Measurements from ENCODE around the gene TMPRSS2. TPM values are rescaled to one million over a fixed set of nuclear protein-coding genes. Genes with fewer than 3 reads are reported as not detected.

TMPRSS2 gene
- total RNA-seq, 1 experiment from 2014 or later: not detected

DNA sequence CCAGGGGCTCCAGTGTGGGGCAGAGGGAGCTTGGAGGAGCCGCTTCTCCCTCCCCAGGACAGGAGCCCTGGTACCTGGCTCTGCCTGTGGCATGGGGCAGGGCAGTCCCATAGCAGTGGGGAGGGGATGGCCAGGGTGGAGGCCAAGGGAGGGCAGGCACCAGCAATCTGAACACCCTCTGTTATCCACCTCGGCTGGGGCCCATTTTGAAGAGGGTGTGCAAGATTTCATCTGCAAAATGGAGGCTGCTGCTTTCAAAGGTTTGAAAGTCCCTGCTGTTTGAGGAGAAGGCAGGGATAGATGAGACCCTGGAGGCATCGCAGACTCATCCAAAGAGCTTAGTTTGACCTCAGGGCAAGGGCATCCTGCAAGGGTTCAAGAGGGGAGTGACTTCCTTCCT, 15.2 kb upstream of the TMPRSS2 start:
- Histone ChIP-seq H3K4me1 (replicated peaks) (no peaks in the 10 kb centered on the region), H3K4me3 (no peak overlapping the region), H3K36me3 (no peaks in the 10 kb centered on the region), H3K27ac (no peak overlapping the region), H3K9me3 (replicated peaks) (no peaks in the 10 kb centered on the region), H3K27me3 (replicated peaks) (0 out of 2 replicates have a peak, but pooled peaks cover 3% of the 10 kb centered on the region)
- no peak for DNase-seq (ENCODE audit: low read depth in 1 of 2, low spot score in 2 of 2)

DNA sequence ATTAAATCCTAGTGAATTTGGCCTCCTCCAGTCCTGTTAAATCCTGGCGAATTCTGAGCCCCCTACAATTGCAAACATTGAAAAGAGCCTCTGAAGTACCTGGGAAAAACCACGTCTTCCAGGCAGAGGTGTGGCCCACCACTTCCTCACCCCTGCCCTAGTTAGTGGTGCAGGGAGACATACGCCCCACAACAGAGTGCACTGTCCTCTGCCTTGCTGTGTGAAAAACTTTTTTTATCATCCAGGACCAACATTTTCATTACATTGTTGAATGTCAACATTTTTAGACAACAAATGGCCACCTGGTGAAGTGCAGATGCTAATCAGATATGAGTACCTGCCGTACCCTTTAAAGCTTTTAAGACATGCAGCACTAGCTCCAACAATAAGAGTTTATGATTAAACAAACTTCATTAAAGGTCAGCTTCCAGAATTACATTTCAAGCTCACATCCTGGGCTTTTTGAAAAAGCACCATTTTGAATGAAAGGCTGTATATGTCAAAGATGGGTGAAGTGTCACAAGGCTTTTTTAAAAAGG, 13.6 kb upstream of the TMPRSS2 start:
- H3K36me3 ChIP-seq: no peaks in the 10 kb centered on the region
- H3K27ac ChIP-seq: no peak overlapping the region

DNA sequence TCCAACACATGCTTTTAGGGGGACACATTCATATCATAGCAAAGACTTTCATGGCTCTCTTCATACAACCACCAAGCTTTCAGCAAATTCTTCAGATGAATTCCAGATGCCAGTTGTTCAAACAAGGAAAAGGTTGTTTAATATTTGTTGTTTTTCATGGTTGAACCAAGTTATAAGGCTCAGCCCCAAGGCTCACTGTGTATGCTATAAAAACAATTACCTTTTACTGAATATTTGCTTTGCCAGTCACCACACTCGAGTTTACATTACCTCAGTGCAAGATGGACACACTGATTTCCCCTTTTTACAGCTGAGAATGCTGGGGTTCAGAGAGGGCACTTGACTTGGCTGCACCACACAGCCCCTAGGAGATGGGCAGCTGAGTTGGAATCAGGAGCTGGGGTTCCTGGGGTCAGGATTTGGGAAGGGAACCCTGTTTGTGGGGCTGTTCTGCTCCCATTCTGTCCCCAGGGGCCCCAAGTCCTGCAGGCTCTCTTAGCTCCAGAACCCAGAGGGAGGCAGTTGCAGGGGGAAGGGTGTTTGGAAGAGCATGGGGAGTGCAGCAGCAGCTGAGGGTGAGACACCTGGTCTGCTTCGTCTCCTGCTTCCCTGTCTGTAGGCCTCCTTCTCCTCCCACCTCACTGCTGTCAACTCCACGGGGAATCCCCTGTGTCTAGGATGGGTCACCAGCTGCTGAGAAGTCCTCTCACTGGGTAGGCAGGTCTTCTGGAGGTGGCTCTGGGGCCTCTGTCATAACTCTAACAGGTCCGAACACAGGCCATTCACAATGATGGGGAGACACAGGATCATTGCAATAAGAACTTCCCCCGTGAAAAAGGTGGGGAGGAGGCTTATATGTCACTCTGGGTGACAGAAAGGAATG, 12.8 kb upstream of the TMPRSS2 start:
- no peak for DNase-seq (ENCODE audit: low read depth in 1 of 2, low spot score in 2 of 2)
- Histone ChIP-seq H3K4me3 (no peak overlapping the region), H3K36me3 (no peaks in the 10 kb centered on the region), H3K9me3 (replicated peaks) (no peaks in the 10 kb centered on the region), H3K27ac (no peak overlapping the region), H3K27me3 (replicated peaks) (no peaks in the 10 kb centered on the region), H3K4me1 (replicated peaks) (no peaks in the 10 kb centered on the region)

More for the DNA sequence above, 13.6 kb upstream of the TMPRSS2 start:
- H3K9me3 ChIP-seq (replicated peaks): no peaks in the 10 kb centered on the region
- no peaks in the 10 kb centered on the region for H3K27me3 ChIP-seq (replicated peaks)
- H3K4me1 ChIP-seq (replicated peaks): no peaks in the 10 kb centered on the region
- DNase-seq (ENCODE audit: low read depth in 1 of 2, low spot score in 2 of 2): no peak
- H3K4me3 ChIP-seq: no peak overlapping the region

DNA sequence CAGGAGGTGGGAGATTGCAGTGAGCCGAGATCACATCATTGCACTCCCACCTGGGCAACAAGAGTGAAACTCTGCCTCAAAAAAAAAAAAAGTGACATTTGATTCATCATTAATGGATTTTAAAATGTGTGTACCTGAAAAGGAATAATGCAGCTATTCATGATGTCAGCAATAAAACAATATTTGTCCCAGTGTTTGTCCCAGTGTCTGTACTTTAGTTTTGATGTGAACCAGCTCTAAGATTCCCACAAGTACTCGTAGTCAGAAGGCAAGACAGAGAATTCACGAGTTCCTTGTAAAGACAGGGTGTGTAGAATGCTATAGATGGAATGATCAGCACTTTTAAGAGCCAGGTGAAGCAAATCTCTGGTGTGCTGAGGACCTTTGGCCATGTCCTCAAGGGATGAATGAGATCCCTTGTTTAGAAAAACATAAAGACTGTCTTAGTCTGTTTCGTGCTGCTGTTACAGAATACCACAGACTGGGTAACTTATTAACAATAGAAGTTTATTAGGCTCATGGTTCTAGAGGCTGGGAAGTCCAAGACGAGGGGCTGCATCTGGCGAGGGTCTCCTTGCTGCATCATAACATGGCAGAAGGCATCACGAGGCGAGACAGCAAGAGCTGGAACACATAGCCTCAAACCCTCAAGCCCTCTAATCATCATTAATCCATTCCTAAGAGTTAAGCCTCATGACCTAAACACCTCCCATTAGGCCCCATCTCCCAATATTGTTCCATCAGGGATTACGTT, 12.0 kb upstream of the TMPRSS2 start:
- H3K4me3 ChIP-seq: no peak overlapping the region
- no peaks in the 10 kb centered on the region for H3K36me3 ChIP-seq
- no peak for DNase-seq (ENCODE audit: low read depth in 1 of 2, low spot score in 2 of 2)
- H3K4me1 ChIP-seq (replicated peaks): no peaks in the 10 kb centered on the region
- no peak overlapping the region for H3K27ac ChIP-seq
- H3K27me3 ChIP-seq (replicated peaks): no peaks in the 10 kb centered on the region
- H3K9me3 ChIP-seq (replicated peaks): no peaks in the 10 kb centered on the region

DNA sequence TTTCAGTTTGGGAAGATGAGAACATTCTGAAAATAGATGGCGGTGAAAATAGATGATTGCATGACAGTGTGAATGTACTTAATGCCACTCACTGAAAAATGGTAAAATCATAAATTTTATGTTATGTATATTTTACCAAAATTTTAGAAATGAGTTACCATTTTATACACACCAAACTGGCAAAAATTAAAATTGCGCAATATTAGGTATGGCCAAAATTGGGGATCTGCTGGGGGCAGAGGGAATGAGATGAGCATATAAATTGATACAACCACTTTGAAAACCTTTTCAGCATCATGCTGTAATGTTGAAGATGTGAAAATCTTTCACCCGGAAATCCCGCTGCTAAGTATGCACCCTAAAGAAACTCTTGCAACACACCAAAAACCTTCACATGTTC, 10.8 kb upstream of the TMPRSS2 start:
- no peaks in the 10 kb centered on the region for H3K27me3 ChIP-seq (replicated peaks)
- no peaks in the 10 kb centered on the region for H3K9me3 ChIP-seq (replicated peaks)
- no peaks in the 10 kb centered on the region for H3K36me3 ChIP-seq
- H3K4me3 ChIP-seq: no peak overlapping the region
- no peak overlapping the region for H3K27ac ChIP-seq
- no peaks in the 10 kb centered on the region for H3K4me1 ChIP-seq (replicated peaks)
- no peak for DNase-seq (ENCODE audit: low read depth in 1 of 2, low spot score in 2 of 2)

- Histone ChIP-seq H3K36me3 (no peaks in the 10 kb centered on the region), H3K4me1 (replicated peaks) (no peaks in the 10 kb centered on the region), H3K27me3 (replicated peaks) (peaks cover 20% of the 10 kb centered on the region), H3K4me3 (no peak overlapping the region), H3K27ac (no peak overlapping the region), H3K9me3 (replicated peaks) (no peaks in the 10 kb centered on the region)
- DNase-seq (ENCODE audit: low read depth in 1 of 2, low spot score in 2 of 2): no peak
These were observed 3.9 kb upstream of the TMPRSS2 start for GRCh38 chr21:41511858-41512257.

GRCh38 chr21:41510500-41510899, 2.5 kb upstream of the TMPRSS2 start:
- no peak overlapping the region for H3K27ac ChIP-seq
- H3K27me3 ChIP-seq (replicated peaks): peaks cover 32% of the 10 kb centered on the region
- no peaks in the 10 kb centered on the region for H3K9me3 ChIP-seq (replicated peaks)
- no peak for DNase-seq (ENCODE audit: low read depth in 1 of 2, low spot score in 2 of 2)
- no peak overlapping the region for H3K4me3 ChIP-seq
- H3K36me3 ChIP-seq: no peaks in the 10 kb centered on the region
- H3K4me1 ChIP-seq (replicated peaks): no peaks in the 10 kb centered on the region

DNA sequence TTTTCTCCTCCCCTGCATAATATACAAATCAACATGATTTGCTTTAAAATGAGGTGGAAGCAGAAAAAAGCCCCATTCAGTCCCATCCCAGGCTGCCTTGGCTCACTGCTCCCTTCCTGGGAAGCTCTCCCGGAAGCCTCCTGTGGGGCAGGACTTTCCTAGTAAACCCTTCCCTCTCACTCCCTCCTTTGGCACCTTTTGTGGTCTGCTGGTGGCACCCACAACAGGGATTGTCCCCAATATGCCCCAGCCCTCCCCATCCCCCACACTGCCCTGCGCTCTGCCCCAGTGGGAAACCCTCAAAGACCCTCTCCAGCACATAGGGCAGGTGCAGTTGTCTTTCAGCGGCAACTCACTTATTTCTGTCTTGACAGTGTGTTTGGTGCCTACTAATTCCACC, 1.8 kb upstream of the TMPRSS2 start:
- H3K27me3 ChIP-seq (replicated peaks): peaks cover 32% of the 10 kb centered on the region
- H3K27ac ChIP-seq: no peak overlapping the region
- H3K9me3 ChIP-seq (replicated peaks): no peaks in the 10 kb centered on the region
- H3K36me3 ChIP-seq: no peaks in the 10 kb centered on the region
- no peak overlapping the region for H3K4me3 ChIP-seq
- H3K4me1 ChIP-seq (replicated peaks): no peaks in the 10 kb centered on the region
- no peak for DNase-seq (ENCODE audit: low read depth in 1 of 2, low spot score in 2 of 2)

DNA sequence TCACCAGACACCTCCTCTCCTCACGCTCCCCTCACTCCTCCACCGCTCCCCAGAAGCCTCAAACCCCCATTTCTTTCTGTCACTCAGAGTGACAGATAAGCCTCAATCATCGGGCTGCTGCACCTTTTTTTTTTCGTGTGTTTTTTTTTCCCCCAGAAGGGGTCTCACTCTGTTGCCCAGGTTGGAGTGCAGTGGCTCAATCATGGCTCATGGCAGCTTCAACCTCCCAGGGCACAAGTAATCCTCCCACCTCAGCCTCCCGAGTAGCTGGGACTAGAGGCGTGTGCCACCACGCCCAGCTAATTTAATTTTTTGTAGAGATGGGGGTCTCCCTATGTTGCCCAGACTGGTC, 1.2 kb upstream of the TMPRSS2 start:
- Histone ChIP-seq H3K4me1 (replicated peaks) (no peaks in the 10 kb centered on the region), H3K27me3 (replicated peaks) (peaks cover 32% of the 10 kb centered on the region), H3K9me3 (replicated peaks) (no peaks in the 10 kb centered on the region), H3K36me3 (no peaks in the 10 kb centered on the region), H3K4me3 (no peak overlapping the region), H3K27ac (no peak overlapping the region)
- no peak for DNase-seq (ENCODE audit: low read depth in 1 of 2, low spot score in 2 of 2)

GRCh38 chr21:41508415-41509144, 622 bp upstream of the TMPRSS2 start:
- H3K27me3 ChIP-seq (replicated peaks): peaks cover 32% of the 10 kb centered on the region

GRCh38 chr21:41506611-41507520, 1.1 kb downstream of the TMPRSS2 start:
- Histone ChIP-seq H3K4me3 (no peak overlapping the region), H3K27ac (no peak overlapping the region), H3K9me3 (replicated peaks) (no peaks in the 10 kb centered on the region), H3K4me1 (replicated peaks) (peaks cover 4% of the 10 kb centered on the region), H3K27me3 (replicated peaks) (peaks cover 32% of the 10 kb centered on the region), H3K36me3 (no peaks in the 10 kb centered on the region)
- DNase-seq (ENCODE audit: low read depth in 1 of 2, low spot score in 2 of 2): no peak

More at GRCh38 chr21:41508415-41509144, 622 bp upstream of the TMPRSS2 start:
- Histone ChIP-seq H3K27ac (no peak overlapping the region), H3K4me3 (no peak overlapping the region), H3K9me3 (replicated peaks) (no peaks in the 10 kb centered on the region), H3K4me1 (replicated peaks) (no peaks in the 10 kb centered on the region), H3K36me3 (no peaks in the 10 kb centered on the region)
- DNase-seq (ENCODE audit: low read depth in 1 of 2, low spot score in 2 of 2): no peak

- Histone ChIP-seq H3K36me3 (no peaks in the 10 kb centered on the region), H3K9me3 (replicated peaks) (no peaks in the 10 kb centered on the region), H3K27me3 (replicated peaks) (peaks cover 32% of the 10 kb centered on the region), H3K4me3 (no peak overlapping the region), H3K4me1 (replicated peaks) (peaks cover 8% of the 10 kb centered on the region), H3K27ac (no peak overlapping the region)
- no peak for DNase-seq (ENCODE audit: low read depth in 1 of 2, low spot score in 2 of 2)
These were observed 1.9 kb downstream of the TMPRSS2 start for GRCh38 chr21:41506005-41506594.
